Omental fat pad (tissue), 4 donors: Measurements from ENCODE around the gene CYP51A1. TPM values are rescaled to one million over a fixed set of nuclear protein-coding genes. Genes with fewer than 3 reads are reported as not detected.
"Not testable (repeated sequence)": the region's sequence is repeated elsewhere in the genome, so short reads cannot be mapped to it uniquely, and the experiment has no call there.

Experiments used
- ATAC-seq: fragments of 150-250 bp; one replicate; pipeline ENCODE4 v1.9.1; 2016; ENCODE audit warnings: mild to moderate bottlenecking, moderate library complexity; ENCODE audit not compliant: low FRiP score
- DNase-seq: peaks from one replicate; pipeline ENCODE4 v3.0.0-alpha.2; 2019; ENCODE audit warnings: low spot score
- total RNA-seq, 4 donors: library from RNA; depleted of rRNA; stranded (reverse); fragments of >200 nt; gene quantifications; one replicate each; pipeline ENCODE4 v1.1.0, GENCODE V29; 2016
- TF ChIP-seq, protein P1 (sequence below), 3 donors: fragments of 450-650 bp; IDR thresholded peaks; one replicate each; pipeline ENCODE4 v1.5.1; 2016 to 2017; ENCODE audit warnings: antibody characterized with exemption in 3 of 3, mild to moderate bottlenecking in 3 of 3, moderate library complexity in 2 of 3

Gene CYP51A1
- total RNA-seq: 10 to 100 TPM; 22.2 to 79.6 (median 32.1) TPM

DNA sequence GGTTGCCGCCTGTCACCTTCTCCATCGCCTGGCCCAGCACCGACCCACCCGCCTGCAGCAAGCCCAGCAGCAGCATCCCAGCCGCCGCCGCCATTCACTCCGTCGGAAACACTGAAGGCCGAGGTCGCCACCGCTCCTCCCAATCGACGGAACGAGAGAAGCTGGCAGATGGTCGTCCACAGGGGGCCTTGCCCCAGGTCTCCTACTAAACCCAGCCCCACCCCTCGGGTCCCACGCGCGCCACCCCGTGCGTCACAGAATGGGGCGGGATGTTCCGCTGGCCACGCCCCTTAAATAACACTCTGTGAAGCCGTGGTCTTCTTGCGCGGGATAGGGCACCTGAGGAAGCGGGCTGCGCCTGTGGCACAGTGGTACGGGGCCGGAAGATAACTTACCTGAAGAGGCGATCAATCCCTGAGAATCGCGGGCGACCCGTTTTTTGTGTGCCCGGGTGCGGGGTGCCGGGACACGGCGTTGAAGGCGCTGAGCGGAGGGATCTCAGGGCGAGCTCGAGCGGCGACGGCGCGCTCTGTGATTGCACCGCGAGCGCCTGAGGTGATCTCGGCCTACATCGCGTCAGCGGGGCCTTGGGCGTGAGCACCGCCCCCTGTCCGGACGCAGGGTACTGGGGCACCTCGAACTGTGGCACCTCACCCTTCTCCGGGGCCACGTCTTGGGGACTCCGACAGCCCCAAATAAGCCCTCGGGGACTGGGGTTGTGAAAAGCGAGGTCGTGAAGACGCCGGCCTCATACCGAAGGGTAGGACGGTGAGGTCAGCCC is at the start of gene CYP51A1:
CYP51A1 (minus strand) TSS at position 207 of the 781 bp plus-strand sequence; CDS start at position 94, 113 bp downstream.
- peak; percentile 97 for DNase-seq
- TF ChIP-seq, protein P1, sequence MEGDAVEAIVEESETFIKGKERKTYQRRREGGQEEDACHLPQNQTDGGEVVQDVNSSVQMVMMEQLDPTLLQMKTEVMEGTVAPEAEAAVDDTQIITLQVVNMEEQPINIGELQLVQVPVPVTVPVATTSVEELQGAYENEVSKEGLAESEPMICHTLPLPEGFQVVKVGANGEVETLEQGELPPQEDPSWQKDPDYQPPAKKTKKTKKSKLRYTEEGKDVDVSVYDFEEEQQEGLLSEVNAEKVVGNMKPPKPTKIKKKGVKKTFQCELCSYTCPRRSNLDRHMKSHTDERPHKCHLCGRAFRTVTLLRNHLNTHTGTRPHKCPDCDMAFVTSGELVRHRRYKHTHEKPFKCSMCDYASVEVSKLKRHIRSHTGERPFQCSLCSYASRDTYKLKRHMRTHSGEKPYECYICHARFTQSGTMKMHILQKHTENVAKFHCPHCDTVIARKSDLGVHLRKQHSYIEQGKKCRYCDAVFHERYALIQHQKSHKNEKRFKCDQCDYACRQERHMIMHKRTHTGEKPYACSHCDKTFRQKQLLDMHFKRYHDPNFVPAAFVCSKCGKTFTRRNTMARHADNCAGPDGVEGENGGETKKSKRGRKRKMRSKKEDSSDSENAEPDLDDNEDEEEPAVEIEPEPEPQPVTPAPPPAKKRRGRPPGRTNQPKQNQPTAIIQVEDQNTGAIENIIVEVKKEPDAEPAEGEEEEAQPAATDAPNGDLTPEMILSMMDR (IDR thresholded peaks at IDR 0.05): no peak
- ATAC-seq: peak; percentile 98

GRCh38 chr7:92178928-92179924 is 44.9 kb upstream of the CYP51A1 start, which contains the start of gene LRRD1:
TSS of gene LRRD1 (minus strand) at chr7:92179142. CDS start at chr7:92165202, 13,940 bp downstream.
- TF ChIP-seq, protein P1 (IDR thresholded peaks at IDR 0.05): peak in 2 of 3 donors; percentile 72 to 88
- peak; percentile 99 for ATAC-seq
- DNase-seq: peak; percentile 87

DNA sequence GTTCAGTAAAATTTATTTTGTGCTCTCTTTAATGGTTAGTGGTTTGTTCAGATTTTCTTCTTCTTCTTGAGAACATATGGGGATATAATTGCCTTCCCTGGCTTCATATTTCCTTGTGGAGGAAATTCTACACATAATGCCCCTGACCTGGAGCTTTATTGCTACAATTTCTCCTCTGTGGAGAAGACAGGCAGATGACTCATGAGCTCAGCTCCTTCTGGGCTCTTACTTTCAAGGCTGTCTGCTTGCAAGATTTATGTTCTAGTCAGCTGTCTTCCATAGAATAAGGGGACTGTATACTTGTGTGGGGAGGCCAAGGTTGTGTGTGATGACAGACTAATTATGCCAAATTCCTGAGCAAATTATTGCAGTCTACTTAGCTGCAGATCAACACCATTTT is 43.1 kb upstream of the CYP51A1 start:
- DNase-seq (no peak), ATAC-seq (no peak)
- TF ChIP-seq, protein P1 (IDR thresholded peaks at IDR 0.05): no peak

GRCh38 chr7:92169529-92169928 is 35.3 kb upstream of the CYP51A1 start:
- not testable (repeated sequence) for ATAC-seq, DNase-seq

DNA sequence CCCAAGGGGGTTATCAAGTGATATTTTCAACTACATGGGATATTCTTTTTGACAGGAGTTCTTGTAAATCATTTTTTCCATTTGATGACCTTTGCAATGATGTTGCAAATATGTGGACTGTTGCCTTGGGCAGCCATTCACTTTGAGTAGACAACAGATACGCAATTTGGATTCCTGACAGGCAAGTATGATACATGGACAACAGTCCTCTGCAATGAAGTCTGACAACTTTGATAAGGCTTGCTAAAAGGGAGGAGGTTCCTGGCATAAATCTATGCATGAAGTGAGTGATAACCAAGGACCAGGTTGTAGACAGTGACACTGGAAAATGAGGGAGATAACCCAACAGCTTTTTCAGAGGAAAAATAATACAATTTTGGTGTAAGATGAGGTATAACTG is 27.0 kb upstream of the CYP51A1 start:
- DNase-seq (no peak), ATAC-seq (no peak)
- TF ChIP-seq, protein P1 (IDR thresholded peaks at IDR 0.05): no peak

DNA sequence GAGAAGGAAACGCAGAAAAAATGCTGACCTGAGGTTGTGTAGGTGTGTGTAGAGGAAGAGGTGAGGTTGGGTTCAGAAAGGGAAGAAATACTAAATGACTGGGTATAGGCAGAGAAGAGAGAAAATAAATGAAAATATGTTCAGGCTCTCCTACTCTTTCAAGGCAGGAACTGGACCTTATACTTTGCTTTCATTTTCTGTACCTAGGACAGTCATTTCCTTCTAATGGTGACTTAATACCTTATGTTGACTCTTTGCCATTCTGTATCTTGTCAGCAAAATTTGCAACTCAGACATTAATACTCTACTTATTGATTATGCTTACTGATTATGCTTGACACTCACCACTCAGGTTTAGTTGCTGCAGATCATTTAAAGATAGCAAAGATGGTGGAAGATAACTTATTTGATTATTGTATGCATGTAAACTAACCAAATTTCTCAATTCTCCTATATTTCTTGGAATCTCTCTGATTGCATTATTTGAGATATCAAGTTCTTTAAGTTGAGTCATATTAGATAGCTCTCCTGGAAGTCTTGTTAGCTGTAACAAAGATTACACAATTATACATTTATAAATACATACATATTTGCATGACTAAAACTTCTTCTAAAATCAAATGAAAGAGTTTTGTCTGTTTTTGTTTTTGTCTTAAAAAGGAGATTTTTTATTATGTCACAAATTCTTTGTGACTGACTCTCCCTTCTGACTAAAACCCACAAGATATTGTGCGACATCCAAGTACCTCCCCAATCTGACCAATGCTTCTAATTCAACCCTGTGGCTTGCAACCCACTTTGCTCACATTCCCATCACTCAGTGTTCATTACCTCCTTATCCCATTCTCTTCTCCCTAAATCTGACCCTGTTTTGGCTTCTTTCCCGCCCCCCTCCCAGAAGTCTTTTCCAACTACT is 24.6 kb upstream of the CYP51A1 start:
- no peak for DNase-seq
- TF ChIP-seq, protein P1 (IDR thresholded peaks at IDR 0.05): no peak
- no peak for ATAC-seq
